Motor neuron (in vitro differentiated cells): ENCODE data around the gene NR6A1. TPM values are rescaled to one million over a fixed set of nuclear protein-coding genes. Genes with fewer than 3 reads are reported as not detected.
A peak's percentile ranks its signal among the peaks of the same experiment; 100 is the strongest.

Experiments used
- ATAC-seq, 8 experiments: fragments of 200-7000 bp; cut with Tn5 transposase; replicated peaks in 6 of 8; 2 replicates each; pipeline ENCODE4 v1.8.0; 2021; ENCODE audit warnings: mild to moderate bottlenecking in 8 of 8, moderate library complexity in 8 of 8
- H3K27ac ChIP-seq, 2 donors: fragments of 250-450 bp; sonication (Bioruptor Pico); 2 replicates each; pipeline ENCODE4 v1.9.0; 2021; ENCODE audit warnings: antibody characterized with exemption in 2 of 2, mild to moderate bottlenecking in 2 of 2, moderate library complexity in 1 of 2
- H3K4me1 ChIP-seq, 2 donors: fragments of 250-450 bp; sonication (Bioruptor Pico); replicated peaks in 1 of 2; 2 replicates each; pipeline ENCODE4 v1.6.1; 2021; ENCODE audit warnings: antibody characterized with exemption in 2 of 2, mild to moderate bottlenecking in 2 of 2, moderate library complexity in 1 of 2
- H3K4me3 ChIP-seq, 5 donors: fragments of 250-450 bp; sonication (Bioruptor Pico); 2 replicates each; pipeline ENCODE4 v1.9.0; 2021; ENCODE audit warnings: antibody characterized with exemption in 5 of 5, mild to moderate bottlenecking in 5 of 5, moderate library complexity in 4 of 5
- WGBS, 10 experiments: fragments of 450-650 bp; shearing (Covaris generic); methylation state at CpG; one replicate each; pipeline ENCODE4 v1.0.0; 2022; 5-methylcytosine and 5-hydroxymethylcytosine counted together
- in situ Hi-C, 9 experiments: fragments of 400-800 bp; cut with MboI; loops; one replicate each; pipeline ENCODE4 v1.15.0; 2021; ENCODE audit warnings: low sequenced_read_pairs in 9 of 9, low pct_unique_long_range_greater_than_20kb in 2 of 9; ENCODE audit not compliant: unreplicated experiment in 9 of 9
- total RNA-seq, 8 experiments: library from RNA; unstranded; fragments of 300-600 nt; gene quantifications; 2 replicates each; pipeline versions ENCODE4 v1.2.3 to v1.2.4, GENCODE V29; 2022

The NR6A1 gene
- total RNA-seq, 8 experiments from 2014 or later: 0.46 to 29.0 (median 3.7) TPM

GRCh38 chr9:124805186-124805585 is 34.1 kb upstream of the NR6A1 start:
- no peak overlapping the region for H3K27ac ChIP-seq
- H3K4me1 ChIP-seq: no peaks in the 10 kb centered on the region
- WGBS, 10 experiments: 33 to 100% (median 77%) methylated on average over 1 to 4 of the region's 4 CpGs
- ATAC-seq: no peak
- H3K4me3 ChIP-seq: no peak overlapping the region
- in situ Hi-C loops: no loop called here

GRCh38 chr9:124803911-124804310 is 32.8 kb upstream of the NR6A1 start:
- in situ Hi-C loops: no loop called here
- Histone ChIP-seq H3K4me3 (no peak overlapping the region), H3K4me1 (no peaks in the 10 kb centered on the region), H3K27ac (no peak overlapping the region)
- 100% methylated on average over 1 of the region's 8 CpGs; no CpG with 5 or more reads in 9 of the 10 experiments for WGBS, 10 experiments
- no peak for ATAC-seq

- ATAC-seq: no peak
- H3K4me3 ChIP-seq: no peak overlapping the region
- in situ Hi-C loops: no loop called here
- H3K27ac ChIP-seq: no peak overlapping the region
- H3K4me1 ChIP-seq: no peaks in the 10 kb centered on the region
- 25 to 100% (median 80%) methylated on average over 1 to 2 of the region's 3 CpGs; no CpG with 5 or more reads in 5 of the 10 experiments for WGBS, 10 experiments
Observed at GRCh38 chr9:124802426-124802825, 31.3 kb upstream of the NR6A1 start.

- Histone ChIP-seq H3K4me1 (no peaks in the 10 kb centered on the region), H3K4me3 (no peak overlapping the region), H3K27ac (no peak overlapping the region)
- no peak for ATAC-seq
- in situ Hi-C loops: no loop called here
- WGBS, 10 experiments: 81 to 82% methylated on average over 3 to 4 of the region's 6 CpGs; no CpG with 5 or more reads in 8 of the 10 experiments
Observed at GRCh38 chr9:124801356-124801755, 30.2 kb upstream of the NR6A1 start.

GRCh38 chr9:124800306-124801259 is 29.5 kb upstream of the NR6A1 start:
- in situ Hi-C loops: no loop called here
- H3K27ac ChIP-seq: no peak overlapping the region
- H3K4me3 ChIP-seq: no peak overlapping the region
- no peaks in the 10 kb centered on the region for H3K4me1 ChIP-seq
- ATAC-seq: peak in 1 of 8 experiments; percentile 17
- WGBS, 10 experiments: 10 to 100% (median 73%) methylated on average over 1 to 12 of the region's 15 CpGs; no CpG with 5 or more reads in 1 of the 10 experiments

- WGBS, 10 experiments: 0 to 80% (median 52%) methylated on average over 1 to 9 of the region's 13 CpGs; no CpG with 5 or more reads in 4 of the 10 experiments
- Histone ChIP-seq H3K4me3 (no peak overlapping the region), H3K27ac (no peak overlapping the region), H3K4me1 (no peaks in the 10 kb centered on the region)
- in situ Hi-C loops: no loop called here
- no peak for ATAC-seq
Observed at GRCh38 chr9:124799274-124800006, 28.3 kb upstream of the NR6A1 start.

- 61 to 92% (median 89%) methylated on average over 2 to 8 of the region's 10 CpGs; no CpG with 5 or more reads in 2 of the 10 experiments for WGBS, 10 experiments
- in situ Hi-C loops: no loop called here
- no peak overlapping the region for H3K27ac ChIP-seq
Observed at GRCh38 chr9:124797343-124798103, 26.4 kb upstream of the NR6A1 start.

GRCh38 chr9:124795881-124796431 is 24.8 kb upstream of the NR6A1 start:
- no peak for ATAC-seq

More at GRCh38 chr9:124797343-124798103, 26.4 kb upstream of the NR6A1 start:
- ATAC-seq: no peak
- no peak overlapping the region for H3K4me3 ChIP-seq
- H3K4me1 ChIP-seq: no peaks in the 10 kb centered on the region

GRCh38 chr9:124794902-124795491 is 23.9 kb upstream of the NR6A1 start:
- WGBS, 10 experiments: 80 to 100% (median 100%) methylated on average over 1 of the region's 11 CpGs; no CpG with 5 or more reads in 7 of the 10 experiments
- no peak overlapping the region for H3K27ac ChIP-seq
- no peaks in the 10 kb centered on the region for H3K4me1 ChIP-seq
- ATAC-seq: peak in 1 of 8 experiments; percentile 16
- in situ Hi-C loops: no loop called here
- no peak overlapping the region for H3K4me3 ChIP-seq

More at GRCh38 chr9:124795881-124796431, 24.8 kb upstream of the NR6A1 start:
- 20 to 90% (median 68%) methylated on average over 1 to 4 of the region's 9 CpGs; no CpG with 5 or more reads in 2 of the 10 experiments for WGBS, 10 experiments
- no peak overlapping the region for H3K27ac ChIP-seq
- in situ Hi-C loops: no loop called here
- H3K4me3 ChIP-seq: no peak overlapping the region
- no peaks in the 10 kb centered on the region for H3K4me1 ChIP-seq

- no peak overlapping the region for H3K27ac ChIP-seq
- H3K4me3 ChIP-seq: no peak overlapping the region
- in situ Hi-C loops: no loop called here
- WGBS, 10 experiments: 18 to 100% (median 53%) methylated on average over 3 to 4 of the region's 9 CpGs; no CpG with 5 or more reads in 5 of the 10 experiments
- peak in 5 of 8 experiments; percentile 22 to 93 (median 88) for ATAC-seq
- no peaks in the 10 kb centered on the region for H3K4me1 ChIP-seq
Observed at GRCh38 chr9:124793015-124793541, 22.0 kb upstream of the NR6A1 start.

GRCh38 chr9:124792257-124793014 is 21.3 kb upstream of the NR6A1 start:
- in situ Hi-C loops: no loop called here
- peak in 2 of 8 experiments; percentile 6 to 8 for ATAC-seq
- 59 to 100% (median 85%) methylated on average over 1 to 5 of the region's 8 CpGs; no CpG with 5 or more reads in 2 of the 10 experiments for WGBS, 10 experiments
- no peak overlapping the region for H3K4me3 ChIP-seq
- H3K27ac ChIP-seq: no peak overlapping the region
- no peaks in the 10 kb centered on the region for H3K4me1 ChIP-seq
